ENCODE measurements around the gene ERI3. TPM values are rescaled to one million over a fixed set of nuclear protein-coding genes. Genes with fewer than 3 reads are reported as not detected.

Gene ERI3
- total and polyA plus RNA-seq, 9 of the 15 experiments (the other 6 are each of a cell fraction or from before 2014, with no cell fraction given) = 47.8 to 93.4 (median 67.2) TPM

- TF ChIP-seq SRF (CRISPR knock-in tag; IDR thresholded peaks at IDR 0.05) = no peak
- peak; percentile 98 for TF ChIP-seq DPF2 (IDR thresholded peaks at IDR 0.05)
- TF ChIP-seq TAF7 (tag; IDR thresholded peaks at IDR 0.05) = no peak
- TF ChIP-seq XRCC3 (IDR thresholded peaks at IDR 0.05) = no peak
- no peak for TF ChIP-seq ZFP91 (CRISPR knock-in tag; IDR thresholded peaks at IDR 0.05)
- no peak for TF ChIP-seq FUS (optimal IDR thresholded peaks at IDR 0.05; ENCODE audit: low read depth, low read length)
- TF ChIP-seq FOXJ3 (CRISPR knock-in tag; IDR thresholded peaks at IDR 0.05) = no peak
- TF ChIP-seq KLF16 (IDR thresholded peaks at IDR 0.05) = peak; percentile 89
- no peak for TF ChIP-seq ZNF280A (IDR thresholded peaks at IDR 0.05; ENCODE audit: low read depth, partially characterized antibody)
- TF ChIP-seq GATAD2B (IDR thresholded peaks at IDR 0.05; ENCODE audit: borderline replicate concordance) = peak; percentile 61; the same call in 1 of the 2 replicates
- no peak for TF ChIP-seq SETDB1 (IDR thresholded peaks at IDR 0.05; ENCODE audit: low read length)
- TF ChIP-seq CTCF (IDR thresholded peaks at IDR 0.05 in 2 of 3, conservative IDR thresholded peaks at IDR 0.05 in 1 of 3; ENCODE audit: insufficient read depth in 2 of 3, low read depth in 1 of 3, low read length in 3 of 3) = peak; percentile 43 to 59 (median 50)
- no peak for TF ChIP-seq KLF1 (tag; IDR thresholded peaks at IDR 0.05)
- no peak for TF ChIP-seq CBX2 (IDR thresholded peaks at IDR 0.05; ENCODE audit: insufficient read depth, low read length, poor library complexity, severe bottlenecking)
- TF ChIP-seq ZKSCAN3 (CRISPR knock-in tag; IDR thresholded peaks at IDR 0.05) = no peak
- 0 out of 2 replicates have a peak, but pooled peaks have one; percentile 58 for TF ChIP-seq ZNF311 (CRISPR knock-in tag; IDR thresholded peaks at IDR 0.05)
- TF ChIP-seq DMBX1 (CRISPR knock-in tag; IDR thresholded peaks at IDR 0.05; ENCODE audit: borderline replicate concordance) = peak; percentile 86
- 0 out of 2 replicates have a peak, but pooled peaks have one; percentile 56 for TF ChIP-seq HNRNPL (IDR thresholded peaks at IDR 0.05; ENCODE audit: low read depth, low read length)
Measured at GRCh38 chr1:44290250-44291094, 64.6 kb downstream of the ERI3 start (continued).
